HepG2 (cell line): ENCODE results near the gene RCCD1. TPM values are rescaled to one million over a fixed set of nuclear protein-coding genes. Genes with fewer than 3 reads are reported as not detected.

Experiments
- ATAC-seq: fragments of 200-7000 bp; cut with Tn5 transposase; 3 replicates; pipeline ENCODE4 v1.9.1; 2020; ENCODE audit warnings: mild to moderate bottlenecking, moderate library complexity
- BruUV-seq: library from RNA; stranded (reverse); fragments of 400-500 nt; replicated peaks from 2 replicates; lab custom pipeline; 2021; lab: Mats Ljungman, UMichigan
- CTCF ChIA-PET: fragments of 300-600 bp; formaldehyde crosslinking; extraction: SDS; loops from one replicate; lab custom pipeline; 2021; ENCODE audit warnings: low total read pairs, inconsistent platforms, low intra/inter-chr PET ratio; lab: Yijun Ruan, JAX
- POLR2A ChIA-PET: fragments of 350-600 bp; sonication (Branson Sonifier 250); formaldehyde crosslinking; loops from one replicate; lab custom pipeline; 2020; ENCODE audit warnings: antibody characterized with exemption, inconsistent platforms; lab: Yijun Ruan, JAX
- DNase-seq: peaks from one replicate; pipeline ENCODE4 v3.0.0-alpha.2; 2015; ENCODE audit warnings: low spot score
- FAIRE-seq: peaks from 3 replicates; lab custom pipeline; 2011; peaks lifted over from hg19 to GRCh38; lab: Jason Lieb, UNC
- H2AFZ ChIP-seq: one replicate; pipeline ENCODE4 v1.6.1; 2011; ENCODE audit warnings: low read length, inconsistent platforms
- H3K27ac ChIP-seq: fragments of 300-600 bp; 3 replicates; pipeline ENCODE4 v1.8.0; 2011; ENCODE audit warnings: mixed run types, mild to moderate bottlenecking, mixed read lengths, low read length, inconsistent platforms; ENCODE audit not compliant: insufficient read depth; ENCODE audit errors: extremely low read length
- H3K27me3 ChIP-seq, 2 experiments: fragments of 200-600 bp in 1 of 2; 2 replicates in 1 of 2; 3 replicates in 1 of 2; pipeline versions ENCODE4 v1.6.0 to v1.8.0; 2011; ENCODE audit warnings: low read length in 2 of 2, mild to moderate bottlenecking in 2 of 2, moderate library complexity in 2 of 2, inconsistent platforms in 1 of 2; ENCODE audit not compliant: insufficient read depth in 2 of 2, control insufficient read depth in 1 of 2
- H3K36me3 ChIP-seq, 2 experiments: fragments of 200-600 bp in 1 of 2; replicated peaks in 1 of 2; 2 replicates in 1 of 2; 3 replicates in 1 of 2; pipeline versions ENCODE4 v1.5.1 to v1.8.0; 2011; ENCODE audit warnings: low read length in 2 of 2, inconsistent platforms in 1 of 2; ENCODE audit not compliant: insufficient read depth in 2 of 2, control insufficient read depth in 1 of 2
- H3K4me1 ChIP-seq: 2 replicates; pipeline ENCODE4 v1.5.1; 2012; ENCODE audit warnings: low read length, inconsistent platforms; ENCODE audit not compliant: insufficient read depth
- H3K4me2 ChIP-seq: 2 replicates; pipeline ENCODE4 v1.6.0; 2011; ENCODE audit warnings: low read depth, low read length, inconsistent platforms
- H3K4me3 ChIP-seq, 3 experiments: fragments of 200-600 bp in 1 of 3; sonication (generic), shearing (Covaris generic) in 1 of 3; replicated peaks in 1 of 3; 2 replicates each; pipeline ENCODE4 v1.5.1; 2011 to 2016; ENCODE audit warnings: low read length in 3 of 3, inconsistent platforms in 2 of 3, low read depth in 2 of 3, mild to moderate bottlenecking in 2 of 3, control low read depth in 1 of 3, mixed read lengths in 1 of 3; ENCODE audit not compliant: insufficient read depth in 1 of 3
- H3K79me2 ChIP-seq: one replicate; pipeline ENCODE4 v1.6.1; 2011; ENCODE audit warnings: low read length, inconsistent platforms; ENCODE audit not compliant: insufficient read depth
- H3K9ac ChIP-seq: 2 replicates; pipeline ENCODE4 v1.6.0; 2011; ENCODE audit warnings: mild to moderate bottlenecking, low read depth, low read length, inconsistent platforms; ENCODE audit not compliant: insufficient read depth
- H3K9me3 ChIP-seq: 2 replicates; pipeline ENCODE4 v1.5.1; 2012; ENCODE audit warnings: mild to moderate bottlenecking, low read length
- H4K20me1 ChIP-seq: 2 replicates; pipeline ENCODE4 v1.6.0; 2011; ENCODE audit warnings: inconsistent platforms, mild to moderate bottlenecking, low read length, moderate library complexity; ENCODE audit not compliant: insufficient read depth
- CTCF ChIP-seq: sonication (generic); formaldehyde crosslinking; IDR thresholded peaks from 2 replicates; pipeline ENCODE4 v1.5.0; 2020; ENCODE audit warnings: mild to moderate bottlenecking, missing genetic modification reagents, moderate library complexity
- HDAC2 ChIP-seq: sonication (generic); formaldehyde crosslinking; IDR thresholded peaks from 2 replicates; pipeline ENCODE4 v1.4.0; 2020; ENCODE audit warnings: missing genetic modification reagents
- LCORL ChIP-seq, 2 experiments: fragments of 450-650 bp in 1 of 2; sonication (generic) in 1 of 2; formaldehyde crosslinking in 1 of 2; IDR thresholded peaks; 2 replicates each; pipeline versions ENCODE4 v1.5.0 to v1.6.1; 2017 to 2020; ENCODE audit warnings: antibody characterized with exemption in 1 of 2, missing genetic modification reagents in 1 of 2
- MAF1 ChIP-seq: sonication (generic); formaldehyde crosslinking; IDR thresholded peaks from 2 replicates; pipeline ENCODE4 v1.5.0; 2020; ENCODE audit warnings: missing genetic modification reagents, borderline replicate concordance
- MXD1 ChIP-seq: sonication (generic); formaldehyde crosslinking; IDR thresholded peaks from 2 replicates; pipeline ENCODE4 v1.4.0; 2020; ENCODE audit warnings: mild to moderate bottlenecking, missing genetic modification reagents
- RARA ChIP-seq: IDR thresholded peaks from 2 replicates; pipeline ENCODE4 v1.6.1; 2016; ENCODE audit warnings: missing genetic modification reagents, missing compliant biosample characterization
- ZNF10 ChIP-seq: sonication (generic); formaldehyde crosslinking; IDR thresholded peaks from 2 replicates; pipeline ENCODE4 v1.4.0; 2020; ENCODE audit warnings: mild to moderate bottlenecking, low read depth, missing genetic modification reagents, borderline replicate concordance
- ZNF142 ChIP-seq: sonication (generic); formaldehyde crosslinking; IDR thresholded peaks from 2 replicates; pipeline ENCODE4 v1.4.0; 2020; ENCODE audit warnings: missing genetic modification reagents
- ZNF282 ChIP-seq: fragments of 450-650 bp; IDR thresholded peaks from 2 replicates; pipeline ENCODE4 v1.6.1; 2018; ENCODE audit not compliant: partially characterized antibody
- WGBS: methylation state at CpG from one replicate; pipeline ENCODE4 v1.1.6; 2017; ENCODE audit warnings: low lambda C conversion rate; 5-methylcytosine and 5-hydroxymethylcytosine counted together
- in situ Hi-C: cut with HindIII; loops from 2 replicates; pipeline ENCODE4 v1.10.0; 2017; ENCODE audit warnings: low pct_unique_long_range_greater_than_20kb; ENCODE audit not compliant: extremely low pct_ligation_motif_present
- intact Hi-C: fragments of 100-400 bp; cut with micrococcal nuclease; formaldehyde crosslinking; loops from one replicate; pipeline ENCODE4 v1.10.0; 2022; ENCODE audit not compliant: unreplicated experiment
- polyA plus RNA-seq, 8 experiments: library from polyadenylated mRNA; depleted of rRNA in 3 of 8; stranded (reverse) in 7 of 8; unstranded in 1 of 8; fragments of >200 nt; fragmentation: Illumina TruSeq in 4 of 8; extraction: Trizol in 4 of 8; gene quantifications; 2 replicates each; pipeline versions ENCODE4 v1.2.1 to v1.2.3, GENCODE V29; 2011 to 2016; ENCODE audit warnings: low read depth in 4 of 8, missing spikeins in 1 of 8, mixed read lengths in 1 of 8; ENCODE audit not compliant: insufficient read depth in 1 of 8
- total RNA-seq, 5 experiments: library from RNA; depleted of rRNA; stranded (reverse); fragments of >200 nt; fragmentation: Illumina TruSeq; extraction: Trizol; gene quantifications; 2 replicates each; pipeline ENCODE4 v1.2.3, GENCODE V29; 2016; ENCODE audit warnings: low read depth in 1 of 5

RCCD1 gene
- total and polyA plus RNA-seq, 2 of the 13 experiments (the other 11 are each of a cell fraction or from before 2014, with no cell fraction given): 14.1 to 15.1 TPM

- CTCF ChIA-PET: no interaction called here
- Histone ChIP-seq H3K4me3 (no peak overlapping the region), H3K9me3 (no peaks in the 10 kb centered on the region), H3K4me2 (no peak overlapping the region), H2AFZ (no peak overlapping the region)
- intact Hi-C loops (no loop called here), in situ Hi-C loops (no loop called here)
- FAIRE-seq: no peak
- BruUV-seq: no TSS peak
- 96% methylated on average over 21 of the region's 21 CpGs for WGBS
- no peak for TF ChIP-seq LCORL (IDR thresholded peaks at IDR 0.05)
- no peak for TF ChIP-seq LCORL (CRISPR knock-in tag; IDR thresholded peaks at IDR 0.05)
- no peak for TF ChIP-seq ZNF10
- no peak for TF ChIP-seq MAF1 (CRISPR knock-in tag)
- TF ChIP-seq HDAC2 (CRISPR knock-in tag): no peak
- TF ChIP-seq ZNF282: no peak
- TF ChIP-seq RARA (CRISPR knock-in tag): no peak
- TF ChIP-seq MXD1 (CRISPR knock-in tag): no peak
- TF ChIP-seq ZNF142 (CRISPR knock-in tag): no peak
- no peak for TF ChIP-seq CTCF
- TF ChIP-seq, all 625 proteins: peak for 0
- Histone ChIP-seq H3K79me2 (no peaks in the 10 kb centered on the region), H3K27ac (no peak overlapping the region), H4K20me1 (no peaks in the 10 kb centered on the region), H3K27me3 (no peaks in the 10 kb centered on the region), H3K9ac (no peak overlapping the region), H3K36me3 (peaks cover 23 to 70% of the 10 kb centered on the region in 2 experiments), H3K4me1 (no peaks in the 10 kb centered on the region)
- no peak for ATAC-seq
- no peak for DNase-seq
- POLR2A ChIA-PET: no interaction called here
These were observed 19.5 kb downstream of the RCCD1 start for GRCh38 chr15:90974216-90974615.
